Ammon's horn (tissue), 1 donor: ENCODE results near the gene TARBP2.

Experiments
- DNase-seq: peaks from one replicate; pipeline ENCODE4 v3.0.0-alpha.2; 2016; ENCODE audit warnings: low spot score

TARBP2 gene

GRCh38 chr12:53500776-53501614 lies at the start of gene TARBP2:
TARBP2 (plus strand) TSS chr12:53501283; CDS start chr12:53501409, 126 bp downstream.
- peak; percentile 100 for DNase-seq

GRCh38 chr12:53451661-53452158 lies 49.4 kb upstream of the TARBP2 start, which contains the start of gene PCBP2:
PCBP2 (plus strand) TSS chr12:53452102; CDS start chr12:53454801, 2,699 bp downstream.
- DNase-seq, result peak; percentile 100

GRCh38 chr12:53452159-53453077 lies 48.7 kb upstream of the TARBP2 start:
- DNase-seq, result peak; percentile 87

GRCh38 chr12:53453953-53454640 lies 47.0 kb upstream of the TARBP2 start:
- no peak for DNase-seq

- no peak for DNase-seq
These were observed 46.4 kb upstream of the TARBP2 start for GRCh38 chr12:53454707-53455106.

GRCh38 chr12:53456654-53457366 lies 44.3 kb upstream of the TARBP2 start:
- DNase-seq, result no peak

GRCh38 chr12:53459097-53459496 lies 42.0 kb upstream of the TARBP2 start:
- no peak for DNase-seq

- DNase-seq, result no peak
These were observed 40.0 kb upstream of the TARBP2 start for GRCh38 chr12:53461059-53461458.

GRCh38 chr12:53461591-53461990 lies 39.5 kb upstream of the TARBP2 start:
- DNase-seq, result no peak

- DNase-seq, result no peak
These were observed 38.1 kb upstream of the TARBP2 start for GRCh38 chr12:53462935-53463334.

- DNase-seq, result no peak
These were observed 37.1 kb upstream of the TARBP2 start for GRCh38 chr12:53463802-53464560.

- DNase-seq, result no peak
These were observed 36.2 kb upstream of the TARBP2 start for GRCh38 chr12:53464685-53465418.

- DNase-seq, result no peak
These were observed 35.4 kb upstream of the TARBP2 start for GRCh38 chr12:53465679-53466078.

- DNase-seq, result no peak
These were observed 34.4 kb upstream of the TARBP2 start for GRCh38 chr12:53466640-53467039.

GRCh38 chr12:53467082-53467481 lies 34.0 kb upstream of the TARBP2 start:
- no peak for DNase-seq

GRCh38 chr12:53467880-53468279 lies 33.2 kb upstream of the TARBP2 start:
- no peak for DNase-seq

- no peak for DNase-seq
These were observed 32.8 kb upstream of the TARBP2 start for GRCh38 chr12:53468282-53468681.

GRCh38 chr12:53472056-53472582 lies 29.0 kb upstream of the TARBP2 start:
- no peak for DNase-seq

- DNase-seq, result no peak
These were observed 27.0 kb upstream of the TARBP2 start for GRCh38 chr12:53474077-53474476.

- no peak for DNase-seq
These were observed 26.3 kb upstream of the TARBP2 start for GRCh38 chr12:53474819-53475218.
